ENCODE results near the gene MYO1A.

DNA sequence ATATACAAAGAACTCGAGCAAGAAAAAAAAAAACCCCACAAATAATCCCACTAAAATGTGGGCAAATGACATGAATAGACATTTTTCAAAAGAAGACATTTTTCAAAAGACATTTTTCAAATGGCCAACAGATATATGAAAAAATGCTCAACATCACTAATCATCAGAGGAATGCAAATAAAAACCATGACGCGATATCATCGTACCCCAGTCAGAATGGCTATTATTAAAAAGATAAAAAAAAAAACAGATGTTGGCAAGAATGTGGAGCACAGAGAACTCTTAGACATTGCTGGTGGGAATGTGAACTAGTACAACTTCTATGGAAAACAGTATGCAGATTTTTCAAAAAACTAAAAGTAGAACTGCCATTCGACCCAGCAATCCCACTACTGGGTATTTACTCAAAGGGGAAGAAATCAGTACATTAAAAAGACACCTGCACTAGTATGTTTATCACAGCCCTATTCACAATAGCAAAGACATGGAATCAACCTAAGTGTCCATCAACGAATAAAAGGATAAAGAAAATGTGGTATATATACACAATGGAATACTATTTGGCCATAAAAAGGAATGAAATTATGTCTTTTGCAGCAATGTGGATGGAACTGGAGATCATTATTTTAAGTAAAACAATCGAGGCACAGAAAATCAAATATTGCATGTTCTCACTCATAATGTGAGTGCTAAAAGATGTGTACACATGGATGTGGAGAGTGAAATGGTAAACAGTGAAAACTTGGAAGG lies 59.9 kb downstream of the MYO1A start:
- TF ChIP-seq, protein P1, sequence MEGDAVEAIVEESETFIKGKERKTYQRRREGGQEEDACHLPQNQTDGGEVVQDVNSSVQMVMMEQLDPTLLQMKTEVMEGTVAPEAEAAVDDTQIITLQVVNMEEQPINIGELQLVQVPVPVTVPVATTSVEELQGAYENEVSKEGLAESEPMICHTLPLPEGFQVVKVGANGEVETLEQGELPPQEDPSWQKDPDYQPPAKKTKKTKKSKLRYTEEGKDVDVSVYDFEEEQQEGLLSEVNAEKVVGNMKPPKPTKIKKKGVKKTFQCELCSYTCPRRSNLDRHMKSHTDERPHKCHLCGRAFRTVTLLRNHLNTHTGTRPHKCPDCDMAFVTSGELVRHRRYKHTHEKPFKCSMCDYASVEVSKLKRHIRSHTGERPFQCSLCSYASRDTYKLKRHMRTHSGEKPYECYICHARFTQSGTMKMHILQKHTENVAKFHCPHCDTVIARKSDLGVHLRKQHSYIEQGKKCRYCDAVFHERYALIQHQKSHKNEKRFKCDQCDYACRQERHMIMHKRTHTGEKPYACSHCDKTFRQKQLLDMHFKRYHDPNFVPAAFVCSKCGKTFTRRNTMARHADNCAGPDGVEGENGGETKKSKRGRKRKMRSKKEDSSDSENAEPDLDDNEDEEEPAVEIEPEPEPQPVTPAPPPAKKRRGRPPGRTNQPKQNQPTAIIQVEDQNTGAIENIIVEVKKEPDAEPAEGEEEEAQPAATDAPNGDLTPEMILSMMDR (conservative IDR thresholded peaks at IDR 0.05), result no peak
- no peak for TF ChIP-seq ZFX (IDR thresholded peaks at IDR 0.05)
